Astrocyte of the cerebellum (primary cell): ENCODE results near the gene TARP.
"Not testable (repeated sequence)": the region's sequence is repeated elsewhere in the genome, so short reads cannot be mapped to it uniquely, and the experiment has no call there.

Source experiments
- DNase-seq: peaks from one replicate; pipeline ENCODE4 v3.0.0-alpha.2; 2011; ENCODE audit warnings: low read depth
- H3K4me3 ChIP-seq: 2 replicates; pipeline ENCODE4 v1.5.1; 2011; ENCODE audit warnings: mild to moderate bottlenecking, low read depth, low read length, moderate library complexity
- CTCF ChIP-seq: IDR thresholded peaks from 2 replicates; pipeline ENCODE4 v1.5.1; 2012; ENCODE audit warnings: low read length, low read depth, moderate library complexity, mild to moderate bottlenecking; ENCODE audit errors: missing control alignments
- in situ Hi-C: cut with HindIII; loops from 2 replicates; pipeline ENCODE4 v1.10.0; 2017; ENCODE audit warnings: low sequenced_read_pairs

TARP gene

GRCh38 chr7:38248069-38248567 is 25.3 kb downstream of the TARP start:
- TF ChIP-seq CTCF: no peak
- no peak for DNase-seq
- H3K4me3 ChIP-seq: no peak overlapping the region
- in situ Hi-C loops: no loop called here

GRCh38 chr7:38245409-38245977 is 27.9 kb downstream of the TARP start:
- in situ Hi-C loops: no loop called here
- no peak for TF ChIP-seq CTCF
- DNase-seq: no peak
- H3K4me3 ChIP-seq: no peak overlapping the region

- no peak for TF ChIP-seq CTCF
- no peak overlapping the region for H3K4me3 ChIP-seq
- no peak for DNase-seq
- in situ Hi-C loops: no loop called here
These were observed 28.9 kb downstream of the TARP start for GRCh38 chr7:38244516-38244915.

- DNase-seq, H3K4me3 ChIP-seq, in situ Hi-C loops: not testable (repeated sequence)
These were observed 30.1 kb downstream of the TARP start for GRCh38 chr7:38243345-38243744.

GRCh38 chr7:38242814-38243213 is 30.6 kb downstream of the TARP start:
- no peak for DNase-seq
- no peak overlapping the region for H3K4me3 ChIP-seq
- TF ChIP-seq CTCF: no peak
- in situ Hi-C loops: no loop called here

GRCh38 chr7:38241071-38241470 is 32.4 kb downstream of the TARP start:
- in situ Hi-C loops: no loop called here
- no peak for TF ChIP-seq CTCF
- no peak for DNase-seq
- no peak overlapping the region for H3K4me3 ChIP-seq

- H3K4me3 ChIP-seq, DNase-seq, in situ Hi-C loops: not testable (repeated sequence)
These were observed 34.3 kb downstream of the TARP start for GRCh38 chr7:38239129-38239528.

GRCh38 chr7:38235606-38236005 is 37.8 kb downstream of the TARP start:
- DNase-seq: no peak
- in situ Hi-C loops: no loop called here
- no peak overlapping the region for H3K4me3 ChIP-seq
- no peak for TF ChIP-seq CTCF

- H3K4me3 ChIP-seq, in situ Hi-C loops, DNase-seq: not testable (repeated sequence)
These were observed 38.7 kb downstream of the TARP start for GRCh38 chr7:38234759-38235158.
